Daoy (cell line): ENCODE measurements around the gene OXCT1. TPM values are rescaled to one million over a fixed set of nuclear protein-coding genes. Genes with fewer than 3 reads are reported as not detected.
"Not testable (repeated sequence)": the region's sequence is repeated elsewhere in the genome, so short reads cannot be mapped to it uniquely, and the experiment has no call there.

Experiments
- DNase-seq: peaks from one replicate; pipeline ENCODE4 v3.0.0-alpha.2; 2015; ENCODE audit warnings: low read depth
- total RNA-seq: library from RNA; depleted of rRNA; stranded (reverse); fragments of >200 nt; shearing (Covaris generic); gene quantifications from 2 replicates; pipeline ENCODE4 v1.2.3, GENCODE V29; 2014

Gene OXCT1
- total RNA-seq, 1 experiment from 2014 or later = 24.5 TPM

- DNase-seq = no peak
Measured at GRCh38 chr5:41831155-41831554, 39.1 kb downstream of the OXCT1 start.

GRCh38 chr5:41827792-41828191 is 42.4 kb downstream of the OXCT1 start:
- DNase-seq = no peak

GRCh38 chr5:41822036-41822435 is 48.2 kb downstream of the OXCT1 start:
- no peak for DNase-seq

- DNase-seq = no peak
Measured at GRCh38 chr5:41821051-41821450, 49.2 kb downstream of the OXCT1 start.

GRCh38 chr5:41820150-41820549 is 50.1 kb downstream of the OXCT1 start:
- no peak for DNase-seq

- no peak for DNase-seq
Measured at GRCh38 chr5:41817625-41818301, 52.5 kb downstream of the OXCT1 start.

GRCh38 chr5:41815663-41816229 is 54.5 kb downstream of the OXCT1 start:
- no peak for DNase-seq

- DNase-seq = no peak
Measured at GRCh38 chr5:41815261-41815660, 55.0 kb downstream of the OXCT1 start.

GRCh38 chr5:41814306-41814705 is 55.9 kb downstream of the OXCT1 start:
- DNase-seq = not testable (repeated sequence)

- no peak for DNase-seq
Measured at GRCh38 chr5:41812156-41812555, 58.1 kb downstream of the OXCT1 start.

- DNase-seq = no peak
Measured at GRCh38 chr5:41809128-41809527, 61.1 kb downstream of the OXCT1 start.

- DNase-seq = no peak
Measured at GRCh38 chr5:41808294-41808693, 61.9 kb downstream of the OXCT1 start.

GRCh38 chr5:41797662-41798061 is 72.6 kb downstream of the OXCT1 start:
- DNase-seq = no peak

- DNase-seq = no peak
Measured at GRCh38 chr5:41796061-41796460, 74.2 kb downstream of the OXCT1 start.

- DNase-seq = no peak
Measured at GRCh38 chr5:41795125-41795524, 75.1 kb downstream of the OXCT1 start.

GRCh38 chr5:41794471-41794870 is 75.8 kb downstream of the OXCT1 start:
- DNase-seq = peak; percentile 92

GRCh38 chr5:41793141-41793770 is 77.0 kb downstream of the OXCT1 start:
- DNase-seq = peak; percentile 80

- DNase-seq = no peak
Measured at GRCh38 chr5:41790038-41790776, 80.0 kb downstream of the OXCT1 start.

GRCh38 chr5:41789434-41789833 is 80.8 kb downstream of the OXCT1 start:
- DNase-seq = no peak

GRCh38 chr5:41788941-41789368 is 81.3 kb downstream of the OXCT1 start:
- peak; percentile 28 for DNase-seq

- DNase-seq = no peak
Measured at GRCh38 chr5:41787265-41787664, 83.0 kb downstream of the OXCT1 start.

GRCh38 chr5:41785061-41785460 is 85.2 kb downstream of the OXCT1 start:
- DNase-seq = no peak

GRCh38 chr5:41778410-41778809 is 91.8 kb downstream of the OXCT1 start:
- no peak for DNase-seq
